HCT116 (cell line): ENCODE measurements around the gene KCNJ8. TPM values are rescaled to one million over a fixed set of nuclear protein-coding genes. Genes with fewer than 3 reads are reported as not detected.

Source experiments
- ATAC-seq: fragments of 200-7000 bp; cut with Tn5 transposase; 2 replicates; pipeline ENCODE4 v1.9.1; 2020; ENCODE audit warnings: mild to moderate bottlenecking, moderate library complexity
- BruUV-seq: library from RNA; stranded (reverse); fragments of 400-500 nt; replicated peaks from 2 replicates; lab custom pipeline; 2021; lab: Mats Ljungman, UMichigan
- CTCF ChIA-PET: fragments of 300-600 bp; sonication (Branson Sonifier 250); formaldehyde crosslinking; loops from one replicate; lab custom pipeline; 2021; ENCODE audit warnings: antibody characterized with exemption; lab: Charles Lee
- POLR2A ChIA-PET: fragments of 300-600, 350-600 bp; sonication (Branson Sonifier 250); formaldehyde crosslinking; loops from one replicate; lab custom pipeline; 2021; ENCODE audit warnings: antibody characterized with exemption; lab: Charles Lee
- RAD21 ChIA-PET, 2 experiments: fragments of 300-600 bp; sonication (Branson Sonifier 250); formaldehyde crosslinking; loops; one replicate each; lab custom pipeline; 2023; ENCODE audit warnings: low total read pairs in 2 of 2; ENCODE audit not compliant: uncharacterized antibody in 2 of 2, unreplicated experiment in 2 of 2, low non-redundant PET in 1 of 2; lab: Charles Lee
- DNase-seq: peaks from one replicate; pipeline ENCODE4 v3.0.0-alpha.2; 2010; ENCODE audit warnings: low read depth, low spot score
- H2AFZ ChIP-seq: fragments of 200-600 bp; shearing (Covaris generic), sonication (generic); 2 replicates; pipeline ENCODE4 v1.6.1; 2017; ENCODE audit warnings: low read depth, mixed run types, mixed read lengths, antibody characterized with exemption, low read length; ENCODE audit not compliant: poor library complexity, severe bottlenecking
- H3K27ac ChIP-seq: 2 replicates; pipeline ENCODE4 v1.5.1; 2012; ENCODE audit warnings: low read depth, low read length
- H3K27me3 ChIP-seq: fragments of 200-600 bp; sonication (generic); 2 replicates; pipeline ENCODE4 v1.6.1; 2016; ENCODE audit warnings: mixed run types, low read length, mixed read lengths; ENCODE audit not compliant: insufficient read depth
- H3K36me3 ChIP-seq, 2 experiments: fragments of 200-500 bp in 1 of 2; fragments of 200-600 bp in 1 of 2; sonication (Bioruptor generic) in 1 of 2; sonication (generic) in 1 of 2; 2 replicates each; pipeline versions ENCODE4 v1.5.1 to v1.6.1; 2014 to 2016; ENCODE audit warnings: low read length in 2 of 2, inconsistent platforms in 1 of 2, mixed read lengths in 1 of 2, mixed run types in 1 of 2; ENCODE audit not compliant: insufficient read depth in 2 of 2, control insufficient read depth in 1 of 2
- H3K4me1 ChIP-seq, 2 experiments: fragments of 200-600 bp in 1 of 2; sonication (generic) in 1 of 2; 2 replicates each; pipeline versions ENCODE4 v1.5.1 to v1.6.1; 2012 to 2017; ENCODE audit warnings: low read length in 2 of 2, inconsistent platforms in 1 of 2, mild to moderate bottlenecking in 1 of 2, mixed read lengths in 1 of 2, mixed run types in 1 of 2, moderate library complexity in 1 of 2; ENCODE audit not compliant: insufficient read depth in 2 of 2, control insufficient read depth in 1 of 2
- H3K4me2 ChIP-seq: fragments of 200-600 bp; sonication (generic); 2 replicates; pipeline ENCODE4 v1.6.1; 2017; ENCODE audit warnings: mixed run types, low read length, mixed read lengths
- H3K4me3 ChIP-seq, 2 experiments: fragments of 200-600 bp in 1 of 2; sonication (generic) in 1 of 2; replicated peaks in 1 of 2; 2 replicates each; pipeline ENCODE4 v1.5.1; 2011 to 2016; ENCODE audit warnings: low read length in 2 of 2, control low read depth in 1 of 2, low read depth in 1 of 2, mild to moderate bottlenecking in 1 of 2, mixed read lengths in 1 of 2, mixed run types in 1 of 2
- H3K79me2 ChIP-seq: fragments of 200-600 bp; sonication (generic); 2 replicates; pipeline ENCODE4 v1.6.1; 2017; ENCODE audit warnings: mild to moderate bottlenecking, mixed run types, low read length, moderate library complexity, mixed read lengths; ENCODE audit not compliant: insufficient read depth
- H3K9ac ChIP-seq: fragments of 200-600 bp; sonication (generic); 2 replicates; pipeline ENCODE4 v1.6.1; 2016; ENCODE audit warnings: low read length, mixed read lengths
- H3K9me2 ChIP-seq: fragments of 200-600 bp; sonication (generic), shearing (Covaris generic); 2 replicates; pipeline ENCODE4 v1.6.1; 2017; ENCODE audit warnings: mixed run types, mild to moderate bottlenecking, moderate library complexity; ENCODE audit not compliant: insufficient read depth
- H3K9me3 ChIP-seq, 2 experiments: fragments of 200-500 bp in 1 of 2; fragments of 200-600 bp in 1 of 2; sonication (Bioruptor generic) in 1 of 2; sonication (generic) in 1 of 2; 2 replicates each; pipeline ENCODE4 v1.6.1; 2014 to 2017; ENCODE audit warnings: low read length in 2 of 2, mixed read lengths in 2 of 2, inconsistent platforms in 1 of 2, low read depth in 1 of 2, mild to moderate bottlenecking in 1 of 2, mixed run types in 1 of 2, moderate library complexity in 1 of 2; ENCODE audit not compliant: control insufficient read depth in 1 of 2, insufficient read depth in 1 of 2
- H4K20me1 ChIP-seq: fragments of 200-600 bp; sonication (generic), shearing (Covaris generic); 2 replicates; pipeline ENCODE4 v1.6.1; 2017; ENCODE audit warnings: mixed run types, mild to moderate bottlenecking, moderate library complexity; ENCODE audit not compliant: insufficient read depth
- CBX3 ChIP-seq: IDR thresholded peaks from 2 replicates; pipeline ENCODE4 v1.6.1; 2012; ENCODE audit warnings: low read depth
- CEBPB ChIP-seq: IDR thresholded peaks from 2 replicates; pipeline ENCODE4 v1.6.1; 2012; ENCODE audit warnings: low read depth
- EGR1 ChIP-seq: IDR thresholded peaks from 2 replicates; pipeline ENCODE4 v1.6.1; 2012; ENCODE audit warnings: low read depth
- ELF1 ChIP-seq: IDR thresholded peaks from 2 replicates; pipeline ENCODE4 v1.6.1; 2012; ENCODE audit warnings: low read depth, borderline replicate concordance
- EZH2 ChIP-seq: fragments of 200-600 bp; sonication (generic); IDR thresholded peaks from 2 replicates; pipeline ENCODE4 v1.6.1; 2017; ENCODE audit warnings: antibody characterized with exemption, mixed run types
- EZH2phosphoT487 ChIP-seq: fragments of 200-600 bp; IDR thresholded peaks from 2 replicates; pipeline ENCODE4 v1.6.1; 2018; ENCODE audit warnings: antibody characterized with exemption, borderline replicate concordance
- FOSL1 ChIP-seq: IDR thresholded peaks from 2 replicates; pipeline ENCODE4 v1.6.1; 2012; ENCODE audit warnings: low read depth
- POLR2A ChIP-seq: IDR thresholded peaks from 2 replicates; pipeline ENCODE4 v1.7.0; 2011; ENCODE audit warnings: borderline replicate concordance; ENCODE audit not compliant: insufficient read depth, insufficient read length; ENCODE audit errors: extremely low read depth
- RAD21 ChIP-seq: IDR thresholded peaks from 2 replicates; pipeline ENCODE4 v1.6.1; 2012; ENCODE audit warnings: low read depth, mild to moderate bottlenecking
- SIN3A ChIP-seq: IDR thresholded peaks from 2 replicates; pipeline ENCODE4 v1.6.1; 2012; ENCODE audit warnings: low read depth
- SP1 ChIP-seq: IDR thresholded peaks from 2 replicates; pipeline ENCODE4 v1.6.1; 2012; ENCODE audit warnings: low read depth
- SRF ChIP-seq: IDR thresholded peaks from 2 replicates; pipeline ENCODE4 v1.6.1; 2012; ENCODE audit warnings: low read depth
- TCF7L2 ChIP-seq: IDR thresholded peaks from 2 replicates; pipeline ENCODE4 v1.7.0; 2011; ENCODE audit warnings: borderline replicate concordance, inconsistent platforms; ENCODE audit not compliant: insufficient read depth, insufficient read length; ENCODE audit errors: extremely low read depth
- YY1 ChIP-seq: IDR thresholded peaks from 2 replicates; pipeline ENCODE4 v1.6.1; 2011; ENCODE audit warnings: low read length, low read depth, moderate library complexity, mild to moderate bottlenecking; ENCODE audit not compliant: insufficient replicate concordance; ENCODE audit errors: extremely low read depth
- ZBTB33 ChIP-seq: IDR thresholded peaks from 2 replicates; pipeline ENCODE4 v1.6.1; 2011; ENCODE audit warnings: mild to moderate bottlenecking, low read length, moderate library complexity; ENCODE audit not compliant: insufficient replicate concordance; ENCODE audit errors: extremely low read depth
- ZNF274 ChIP-seq: fragments of 200-500 bp; sonication (Bioruptor generic); IDR thresholded peaks from 2 replicates; pipeline ENCODE4 v1.6.1; 2014; ENCODE audit warnings: mild to moderate bottlenecking, low read depth, low read length, inconsistent platforms
- intact Hi-C: fragments of 100-400 bp; cut with micrococcal nuclease; formaldehyde crosslinking; loops from 2 replicates; pipeline ENCODE4 v1.10.0; 2022
- total RNA-seq: library from RNA; stranded (reverse); gene quantifications from one replicate; pipeline ENCODE4 v1.2.1, GENCODE V29; 2021; ENCODE audit not compliant: unreplicated experiment
- TF ChIP-seq, protein P1 (sequence below): IDR thresholded peaks from 2 replicates; pipeline ENCODE4 v1.6.1; 2012
- TF ChIP-seq, protein P2 (sequence below): IDR thresholded peaks from 2 replicates; pipeline ENCODE4 v1.6.1; 2012

Gene KCNJ8
- total RNA-seq, 1 experiment from 2014 or later = 0.17 TPM

DNA sequence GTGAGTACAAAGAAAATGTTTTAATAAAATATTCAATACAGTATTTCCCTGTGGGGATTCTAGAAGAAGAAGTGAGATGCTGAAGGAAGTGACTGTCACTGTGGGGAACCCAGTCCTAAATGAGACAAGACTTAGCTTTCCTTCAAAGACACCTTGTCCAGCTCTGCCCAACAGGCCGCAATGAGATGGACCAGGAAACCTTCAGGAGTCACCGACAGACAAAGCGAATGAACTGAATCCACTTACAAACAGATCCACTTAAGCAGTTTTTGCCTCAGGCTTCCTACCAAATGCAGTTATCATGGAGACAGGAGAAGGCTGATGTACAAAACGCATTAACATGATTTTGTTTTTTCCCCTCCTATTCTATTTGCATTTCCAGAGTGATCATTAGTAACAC, 9.6 kb downstream of the KCNJ8 start:
- RAD21 ChIA-PET = no interaction called here
- Histone ChIP-seq H3K27me3 (peaks cover 3% of the 10 kb centered on the region; the same call in 1 of the 2 replicates), H3K9ac (no peak overlapping the region), H3K4me2 (no peak overlapping the region), H3K36me3 (no peaks in the 10 kb centered on the region), H3K4me1 (no peaks in the 10 kb centered on the region), H3K4me3 (no peak overlapping the region), H2AFZ (no peak overlapping the region), H3K9me3 (no peaks in the 10 kb centered on the region), H3K27ac (no peak overlapping the region), H4K20me1 (no peaks in the 10 kb centered on the region), H3K9me2 (no peaks in the 10 kb centered on the region), H3K79me2 (no peaks in the 10 kb centered on the region)
- POLR2A ChIA-PET = no interaction called here
- TF ChIP-seq FOSL1 = no peak
- TF ChIP-seq CBX3 = no peak
- TF ChIP-seq TCF7L2 = no peak
- TF ChIP-seq, protein P1, sequence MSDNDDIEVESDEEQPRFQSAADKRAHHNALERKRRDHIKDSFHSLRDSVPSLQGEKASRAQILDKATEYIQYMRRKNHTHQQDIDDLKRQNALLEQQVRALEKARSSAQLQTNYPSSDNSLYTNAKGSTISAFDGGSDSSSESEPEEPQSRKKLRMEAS = no peak
- TF ChIP-seq ELF1 = no peak
- TF ChIP-seq CEBPB = no peak
- no peak for TF ChIP-seq SP1
- TF ChIP-seq ZNF274 = no peak
- TF ChIP-seq RAD21 = no peak
- no peak for TF ChIP-seq SIN3A
- TF ChIP-seq SRF = no peak
- ATAC-seq (no peak), DNase-seq (no peak)
- intact Hi-C loops = no loop called here
- no TSS peak for BruUV-seq
- CTCF ChIA-PET = no interaction called here

- Histone ChIP-seq H3K27me3 (peaks cover 3% of the 10 kb centered on the region; the same call in 1 of the 2 replicates), H3K9me2 (no peaks in the 10 kb centered on the region), H3K4me3 (no peak overlapping the region), H2AFZ (no peak overlapping the region), H3K79me2 (no peaks in the 10 kb centered on the region), H3K4me2 (no peak overlapping the region), H3K27ac (no peak overlapping the region), H4K20me1 (no peaks in the 10 kb centered on the region), H3K9ac (no peak overlapping the region), H3K4me1 (no peaks in the 10 kb centered on the region), H3K36me3 (no peaks in the 10 kb centered on the region), H3K9me3 (no peaks in the 10 kb centered on the region)
- CTCF ChIA-PET = no interaction called here
- ATAC-seq = no peak
- DNase-seq = no peak
- intact Hi-C loops = no loop called here
- no TSS peak for BruUV-seq
- RAD21 ChIA-PET = no interaction called here
- POLR2A ChIA-PET = no interaction called here
- no peak for TF ChIP-seq YY1
- TF ChIP-seq, protein P2, sequence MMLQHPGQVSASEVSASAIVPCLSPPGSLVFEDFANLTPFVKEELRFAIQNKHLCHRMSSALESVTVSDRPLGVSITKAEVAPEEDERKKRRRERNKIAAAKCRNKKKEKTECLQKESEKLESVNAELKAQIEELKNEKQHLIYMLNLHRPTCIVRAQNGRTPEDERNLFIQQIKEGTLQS = no peak
- TF ChIP-seq POLR2A = no peak
- no peak for TF ChIP-seq FOSL1
- no peak for TF ChIP-seq SIN3A
- no peak for TF ChIP-seq EZH2
- TF ChIP-seq SP1 = no peak
- no peak for TF ChIP-seq SRF
- no peak for TF ChIP-seq ZNF274
- no peak for TF ChIP-seq EGR1
- no peak for TF ChIP-seq ELF1
- TF ChIP-seq TCF7L2 = no peak
- no peak for TF ChIP-seq ZBTB33
- TF ChIP-seq CBX3 = no peak
- no peak for TF ChIP-seq CEBPB
- TF ChIP-seq EZH2phosphoT487 = no peak
These were observed 10.4 kb downstream of the KCNJ8 start for GRCh38 chr12:21764065-21764464.
